Endothelial cell of umbilical vein (primary cell): ENCODE measurements around the gene C5orf58. TPM values are rescaled to one million over a fixed set of nuclear protein-coding genes. Genes with fewer than 3 reads are reported as not detected.
A peak's percentile ranks its signal among the peaks of the same experiment; 100 is the strongest.

ENCODE experiments used
- BruUV-seq: library from RNA; stranded (reverse); fragments of 400-500 nt; replicated peaks from 2 replicates; lab custom pipeline; 2021; lab: Mats Ljungman, UMichigan
- CTCF ChIA-PET: fragments of 300-600, 350-600 bp; sonication (Branson Sonifier 250); formaldehyde crosslinking; loops from one replicate; lab custom pipeline; 2021; ENCODE audit warnings: antibody characterized with exemption, inconsistent platforms; lab: Charles Lee
- POLR2A ChIA-PET: fragments of 300-600, 350-600 bp; sonication (Branson Sonifier 250); formaldehyde crosslinking; loops from one replicate; lab custom pipeline; 2021; ENCODE audit warnings: antibody characterized with exemption, inconsistent platforms; lab: Charles Lee
- DNase-seq: peaks from one replicate; pipeline ENCODE4 v3.0.0-alpha.2; 2011; ENCODE audit warnings: low read depth, low spot score
- FAIRE-seq: peaks from 2 replicates; lab custom pipeline; 2011; peaks lifted over from hg19 to GRCh38; lab: Jason Lieb, UNC
- H2AFZ ChIP-seq: 2 replicates; pipeline ENCODE4 v1.6.0; 2012; ENCODE audit warnings: low read depth, low read length, control low read depth, inconsistent platforms
- H3K27ac ChIP-seq: 2 replicates; pipeline ENCODE4 v1.5.1; 2011; ENCODE audit warnings: low read depth, mild to moderate bottlenecking, control low read depth, low read length, moderate library complexity; ENCODE audit not compliant: insufficient read depth
- H3K27me3 ChIP-seq, 2 experiments: 2 replicates each; pipeline versions ENCODE4 v1.6.0 to v1.6.1; 2011; ENCODE audit warnings: low read length in 2 of 2, mixed read lengths in 1 of 2; ENCODE audit not compliant: control insufficient read depth in 2 of 2, insufficient read depth in 2 of 2
- H3K36me3 ChIP-seq, 2 experiments: 2 replicates in 1 of 2; 3 replicates in 1 of 2; pipeline ENCODE4 v1.5.1; 2011; ENCODE audit warnings: low read length in 2 of 2, mild to moderate bottlenecking in 1 of 2, moderate library complexity in 1 of 2; ENCODE audit not compliant: control insufficient read depth in 2 of 2, insufficient read depth in 2 of 2; ENCODE audit errors: extremely low read depth in 1 of 2
- H3K4me1 ChIP-seq: 3 replicates; pipeline ENCODE4 v1.5.1; 2011; ENCODE audit warnings: mild to moderate bottlenecking, low read length; ENCODE audit not compliant: control insufficient read depth, insufficient read depth; ENCODE audit errors: extremely low read depth
- H3K4me2 ChIP-seq: 2 replicates; pipeline ENCODE4 v1.6.1; 2011; ENCODE audit warnings: low read length, control low read depth, mixed read lengths; ENCODE audit not compliant: insufficient read depth
- H3K4me3 ChIP-seq, 3 experiments: fragments of 200-600 bp in 1 of 3; sonication (generic), shearing (Covaris generic) in 1 of 3; replicated peaks in 1 of 3; 2 replicates each; pipeline ENCODE4 v1.5.1; 2011 to 2016; ENCODE audit warnings: control low read depth in 3 of 3, low read length in 3 of 3, mild to moderate bottlenecking in 2 of 3, inconsistent platforms in 1 of 3, low read depth in 1 of 3, moderate library complexity in 1 of 3; ENCODE audit not compliant: insufficient read depth in 1 of 3
- H3K79me2 ChIP-seq: 2 replicates; pipeline ENCODE4 v1.6.0; 2012; ENCODE audit warnings: low read length, inconsistent platforms; ENCODE audit not compliant: control insufficient read depth, insufficient read depth
- H3K9ac ChIP-seq: replicated peaks from 2 replicates; pipeline ENCODE3; 2011; ENCODE audit warnings: low read length, control low read depth; ENCODE audit not compliant: insufficient read depth; ENCODE audit errors: extremely low read depth
- H3K9me1 ChIP-seq: replicated peaks from 3 replicates; pipeline ENCODE4 v1.6.0; 2011; ENCODE audit warnings: mild to moderate bottlenecking, low read length; ENCODE audit not compliant: control insufficient read depth, insufficient read depth; ENCODE audit errors: extremely low read depth
- H3K9me3 ChIP-seq: replicated peaks from 2 replicates; pipeline ENCODE4 v1.5.1; 2012; ENCODE audit warnings: low read length, inconsistent platforms; ENCODE audit not compliant: control insufficient read depth, insufficient read depth
- H4K20me1 ChIP-seq: replicated peaks from 2 replicates; pipeline ENCODE3; 2011; ENCODE audit warnings: mild to moderate bottlenecking, low read length; ENCODE audit not compliant: control insufficient read depth, insufficient read depth; ENCODE audit errors: extremely low read depth
- EZH2 ChIP-seq: IDR thresholded peaks from 2 replicates; pipeline ENCODE4 v1.6.1; 2012; ENCODE audit warnings: borderline replicate concordance, low read depth, mild to moderate bottlenecking, moderate library complexity, low read length, inconsistent platforms; ENCODE audit not compliant: severe bottlenecking
- FOS ChIP-seq: IDR thresholded peaks from 2 replicates; pipeline ENCODE4 v1.6.1; 2011; ENCODE audit warnings: mild to moderate bottlenecking, low read length, moderate library complexity, borderline replicate concordance; ENCODE audit not compliant: insufficient read depth
- GATA2 ChIP-seq: IDR thresholded peaks from 2 replicates; pipeline ENCODE4 v1.7.0; 2011; ENCODE audit warnings: low read depth, mild to moderate bottlenecking, moderate library complexity, mixed read lengths, low read length; ENCODE audit not compliant: insufficient read length, insufficient read depth
- JUN ChIP-seq: IDR thresholded peaks from 2 replicates; pipeline ENCODE4 v1.6.1; 2011; ENCODE audit warnings: borderline replicate concordance, low read depth; ENCODE audit not compliant: insufficient read length, insufficient read depth
- MYC ChIP-seq: IDR thresholded peaks from one replicate; pipeline ENCODE4 v1.6.1; 2011; ENCODE audit warnings: mild to moderate bottlenecking, low read depth, low read length
- POLR2A ChIP-seq: IDR thresholded peaks from 2 replicates; pipeline ENCODE4 v1.6.1; 2012; ENCODE audit warnings: low read depth, mild to moderate bottlenecking, control low read depth, low read length
- POLR2AphosphoS5 ChIP-seq: IDR thresholded peaks from 2 replicates; pipeline ENCODE4 v1.6.1; 2012; ENCODE audit warnings: low read depth, mild to moderate bottlenecking, control low read depth, low read length, moderate library complexity; ENCODE audit not compliant: insufficient read depth
- dilution Hi-C: fragments of 300-500 bp; cut with MboI; formaldehyde crosslinking; loops from one replicate; pipeline ENCODE4 v1.15.0; 2019; ENCODE audit warnings: low sequenced_read_pairs; ENCODE audit not compliant: extremely low pct_ligation_motif_present
- intact Hi-C: fragments of 100-400 bp; cut with micrococcal nuclease; formaldehyde crosslinking; loops from one replicate; pipeline ENCODE4 v1.10.0; 2022
- polyA plus RNA-seq, 4 experiments: library from polyadenylated mRNA; depleted of rRNA in 3 of 4; stranded (reverse) in 3 of 4; unstranded in 1 of 4; fragments of >200 nt; gene quantifications; 2 replicates each; pipeline versions ENCODE4 v1.2.1 to v1.2.3, GENCODE V29; 2011 to 2012; ENCODE audit warnings: missing spikeins in 1 of 4
- total RNA-seq: library from RNA; stranded (reverse); gene quantifications from 2 replicates; pipeline ENCODE4 v1.2.3, GENCODE V29; 2021
- TF ChIP-seq, protein P1 (sequence below), 2 donors: IDR thresholded peaks; 1 replicate in 1 of 2; 2 replicates in 1 of 2; pipeline ENCODE4 v1.5.1; 2011; ENCODE audit warnings: low read length in 2 of 2, mild to moderate bottlenecking in 2 of 2, moderate library complexity in 2 of 2, control low read depth in 1 of 2, inconsistent platforms in 1 of 2, low read depth in 1 of 2; ENCODE audit not compliant: insufficient read depth in 1 of 2; ENCODE audit errors: extremely low read depth in 1 of 2

C5orf58 gene
- total and polyA plus RNA-seq, 2 donors (not counting 3 experiments of a cell fraction or from before 2014, with no cell fraction given) = not detected

DNA sequence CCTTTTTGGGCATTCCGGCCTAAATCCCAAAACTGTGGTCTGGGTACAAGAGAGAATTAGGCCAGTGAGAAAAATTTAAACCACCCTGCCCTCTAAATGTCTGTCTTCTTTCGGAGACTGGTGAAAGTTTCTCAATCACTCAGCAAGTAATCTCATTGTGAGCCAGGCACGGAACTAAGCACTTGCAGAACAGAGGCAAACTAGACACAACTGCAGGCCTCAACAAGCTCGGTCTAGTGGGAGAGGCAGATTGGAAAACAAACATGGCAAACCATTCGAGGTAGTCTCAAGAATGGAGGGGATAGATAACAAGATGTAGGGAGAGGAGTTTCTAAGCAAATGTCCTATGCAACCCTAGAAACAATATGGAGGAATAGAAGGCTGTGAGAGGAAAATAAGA is 8.9 kb upstream of the C5orf58 start:
- no peaks in the 10 kb centered on the region for H3K36me3 ChIP-seq
- intact Hi-C loops (loop anchor here (10.0 kb wide), 1 partner anchor 271 kb away; no protein-coding TSS in a partner anchor), dilution Hi-C loops (no loop called here)
- H3K27ac ChIP-seq = peak overlapping the region; percentile 15
- H3K9me3 ChIP-seq = no peaks in the 10 kb centered on the region
- POLR2A ChIA-PET = no interaction called here
- H3K9ac ChIP-seq = no peak overlapping the region
- no TSS peak for BruUV-seq
- H3K4me1 ChIP-seq = peaks cover 61% of the 10 kb centered on the region
- H3K79me2 ChIP-seq = no peaks in the 10 kb centered on the region
- CTCF ChIA-PET = interaction anchor here (1.0 to 6.9 kb wide), 13 partner anchors 11 to 522 kb away, joined by 3 to 140 read pairs (median 7); no protein-coding TSS in a partner anchor
- no peak overlapping the region for H3K4me3 ChIP-seq
- H2AFZ ChIP-seq = peak overlapping the region; percentile 66
- no peaks in the 10 kb centered on the region for H3K9me1 ChIP-seq
- H4K20me1 ChIP-seq = no peaks in the 10 kb centered on the region
- TF ChIP-seq JUN = no peak
- TF ChIP-seq POLR2A = no peak
- no peak for TF ChIP-seq MYC
- TF ChIP-seq FOS = no peak
- no peak for TF ChIP-seq POLR2AphosphoS5
- no peak for TF ChIP-seq GATA2
- FAIRE-seq = no peak
- H3K27me3 ChIP-seq = no peaks in the 10 kb centered on the region
- peak; percentile 13 for DNase-seq
- no peak overlapping the region for H3K4me2 ChIP-seq

DNA sequence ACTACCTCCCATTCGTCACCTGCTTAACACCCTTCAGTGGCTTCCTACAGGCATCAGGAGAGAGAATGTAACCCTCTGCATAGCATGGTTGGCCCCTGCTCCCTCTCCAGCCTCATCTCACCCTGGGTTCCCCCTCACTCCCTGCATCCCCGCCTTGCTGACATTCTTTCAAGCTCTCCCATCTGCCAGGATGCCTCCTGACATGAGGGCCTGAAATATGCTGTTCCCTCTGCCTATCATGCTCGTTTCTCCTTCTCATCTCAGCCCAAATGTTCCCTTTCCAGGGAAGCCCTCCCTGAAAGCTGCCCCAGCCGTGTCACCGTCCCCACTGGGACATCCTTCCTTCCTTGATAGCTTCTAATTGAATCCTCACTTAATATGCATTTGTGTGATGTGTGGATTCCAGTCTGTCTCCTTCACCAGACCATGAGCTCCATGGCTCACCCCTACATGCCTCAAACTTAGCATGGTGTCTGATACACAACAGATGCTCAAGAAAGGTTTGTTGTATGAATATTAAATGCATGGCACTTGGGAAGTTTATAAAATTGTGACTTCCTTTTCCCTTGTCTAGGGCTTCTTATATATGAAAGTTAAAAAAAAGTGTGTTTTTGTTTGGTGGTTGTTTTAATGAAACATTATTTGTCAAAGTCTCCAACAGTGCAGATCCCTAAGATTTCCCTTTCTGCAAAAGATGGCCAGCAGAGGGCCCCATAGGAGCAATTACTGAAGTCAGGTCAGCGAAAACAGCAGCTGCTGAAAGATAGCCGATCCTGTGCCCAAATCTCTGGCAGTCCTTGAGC is 7.3 kb upstream of the C5orf58 start:
- Histone ChIP-seq H3K27me3 (peaks cover 0 to 3% of the 10 kb centered on the region in 2 experiments), H3K9ac (no peak overlapping the region), H3K9me1 (no peaks in the 10 kb centered on the region), H4K20me1 (no peaks in the 10 kb centered on the region), H3K4me1 (peaks cover 45% of the 10 kb centered on the region), H3K4me3 (no peak overlapping the region), H3K36me3 (no peaks in the 10 kb centered on the region), H3K27ac (peak overlapping the region; percentile 23), H3K79me2 (no peaks in the 10 kb centered on the region), H3K4me2 (no peak overlapping the region), H2AFZ (peak overlapping the region; percentile 64), H3K9me3 (no peaks in the 10 kb centered on the region)
- ChIA-PET POLR2A (no interaction called here), CTCF (interaction anchor here (0.5 to 6.9 kb wide), 47 partner anchors 8 to 413 kb away, joined by 3 to 140 read pairs (median 4); partner anchors contain the start of gene INSYN2B)
- DNase-seq (peak; percentile 64), FAIRE-seq (peak; percentile 89)
- no TSS peak for BruUV-seq
- intact Hi-C loops (loop anchor here (1.0 to 10.0 kb wide), 6 partner anchors 43 to 408 kb away; no protein-coding TSS in a partner anchor), dilution Hi-C loops (no loop called here)
- TF ChIP-seq EZH2 (no peak), GATA2 (no peak), MYC (no peak)
- TF ChIP-seq, protein P1, sequence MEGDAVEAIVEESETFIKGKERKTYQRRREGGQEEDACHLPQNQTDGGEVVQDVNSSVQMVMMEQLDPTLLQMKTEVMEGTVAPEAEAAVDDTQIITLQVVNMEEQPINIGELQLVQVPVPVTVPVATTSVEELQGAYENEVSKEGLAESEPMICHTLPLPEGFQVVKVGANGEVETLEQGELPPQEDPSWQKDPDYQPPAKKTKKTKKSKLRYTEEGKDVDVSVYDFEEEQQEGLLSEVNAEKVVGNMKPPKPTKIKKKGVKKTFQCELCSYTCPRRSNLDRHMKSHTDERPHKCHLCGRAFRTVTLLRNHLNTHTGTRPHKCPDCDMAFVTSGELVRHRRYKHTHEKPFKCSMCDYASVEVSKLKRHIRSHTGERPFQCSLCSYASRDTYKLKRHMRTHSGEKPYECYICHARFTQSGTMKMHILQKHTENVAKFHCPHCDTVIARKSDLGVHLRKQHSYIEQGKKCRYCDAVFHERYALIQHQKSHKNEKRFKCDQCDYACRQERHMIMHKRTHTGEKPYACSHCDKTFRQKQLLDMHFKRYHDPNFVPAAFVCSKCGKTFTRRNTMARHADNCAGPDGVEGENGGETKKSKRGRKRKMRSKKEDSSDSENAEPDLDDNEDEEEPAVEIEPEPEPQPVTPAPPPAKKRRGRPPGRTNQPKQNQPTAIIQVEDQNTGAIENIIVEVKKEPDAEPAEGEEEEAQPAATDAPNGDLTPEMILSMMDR (IDR thresholded peaks at IDR 0.05; ENCODE audit: extremely low read depth in 1 of 2, insufficient read depth in 1 of 2, low read depth in 1 of 2, low read length in 2 of 2) = peak; percentile 64 to 74
